Panc1 (cell line): ENCODE measurements around the gene FANCI. TPM values are rescaled to one million over a fixed set of nuclear protein-coding genes. Genes with fewer than 3 reads are reported as not detected.

ENCODE experiments used
- ATAC-seq: fragments of 200-7000 bp; cut with Tn5 transposase; 2 replicates; pipeline ENCODE4 v1.9.1; 2020; ENCODE audit warnings: mild to moderate bottlenecking, moderate library complexity
- BruUV-seq: library from RNA; stranded (reverse); fragments of 400-500 nt; replicated peaks from 2 replicates; lab custom pipeline; 2021; lab: Mats Ljungman, UMichigan
- CTCF ChIA-PET: fragments of 300-600 bp; sonication (Branson Sonifier 250); formaldehyde crosslinking; loops from one replicate; lab custom pipeline; 2022; ENCODE audit warnings: antibody characterized with exemption; lab: Charles Lee
- POLR2A ChIA-PET: fragments of 300-600 bp; sonication (Branson Sonifier 250); formaldehyde crosslinking; loops from one replicate; lab custom pipeline; 2022; ENCODE audit warnings: antibody characterized with exemption; lab: Charles Lee
- DNase-seq: peaks from one replicate; pipeline ENCODE4 v3.0.0-alpha.2; 2010; ENCODE audit warnings: low read depth, low spot score
- H3K27ac ChIP-seq: 2 replicates; pipeline ENCODE4 v1.5.1; 2011; ENCODE audit warnings: mild to moderate bottlenecking, low read length, inconsistent platforms
- H3K27me3 ChIP-seq: fragments of 200-500 bp; sonication (Bioruptor generic); 2 replicates; pipeline ENCODE4 v1.6.0; 2014; ENCODE audit warnings: low read length, inconsistent platforms; ENCODE audit not compliant: control insufficient read depth, insufficient read depth
- H3K36me3 ChIP-seq: fragments of 200-500 bp; sonication (Bioruptor generic); 2 replicates; pipeline ENCODE4 v1.5.1; 2014; ENCODE audit warnings: inconsistent platforms, mild to moderate bottlenecking, low read length, moderate library complexity; ENCODE audit not compliant: control insufficient read depth, insufficient read depth
- H3K4me1 ChIP-seq: 2 replicates; pipeline ENCODE4 v1.5.1; 2011; ENCODE audit warnings: inconsistent platforms, mild to moderate bottlenecking, low read length, moderate library complexity; ENCODE audit not compliant: control insufficient read depth, insufficient read depth
- H3K4me3 ChIP-seq, 2 experiments: 2 replicates each; pipeline ENCODE4 v1.5.1; 2011 to 2012; ENCODE audit warnings: low read depth in 2 of 2, low read length in 2 of 2, mild to moderate bottlenecking in 2 of 2, inconsistent platforms in 1 of 2, moderate library complexity in 1 of 2
- H3K9me3 ChIP-seq: fragments of 200-500 bp; sonication (Bioruptor generic); 2 replicates; pipeline ENCODE4 v1.5.1; 2014; ENCODE audit warnings: low read depth, mild to moderate bottlenecking, inconsistent platforms, low read length, moderate library complexity; ENCODE audit not compliant: control insufficient read depth, insufficient read depth
- POLR2AphosphoS5 ChIP-seq: IDR thresholded peaks from 2 replicates; pipeline ENCODE4 v1.6.1; 2012; ENCODE audit warnings: mild to moderate bottlenecking, low read depth, low read length, moderate library complexity
- SIN3A ChIP-seq: IDR thresholded peaks from 2 replicates; pipeline ENCODE4 v1.6.1; 2012; ENCODE audit warnings: low read depth, mild to moderate bottlenecking, low read length, moderate library complexity, borderline replicate concordance; ENCODE audit not compliant: insufficient read depth
- TCF7L2 ChIP-seq: IDR thresholded peaks from 2 replicates; pipeline ENCODE4 v1.6.1; 2011; ENCODE audit warnings: mild to moderate bottlenecking, low read depth, low read length, inconsistent platforms
- in situ Hi-C: cut with HindIII; loops from 2 replicates; pipeline ENCODE4 v1.10.0; 2016; ENCODE audit warnings: low sequenced_read_pairs, low pct_unique_long_range_greater_than_20kb
- intact Hi-C: fragments of 100-400 bp; cut with micrococcal nuclease; formaldehyde crosslinking; loops from one replicate; pipeline ENCODE4 v1.10.0; 2022; ENCODE audit not compliant: unreplicated experiment
- total RNA-seq: library from RNA; stranded (reverse); gene quantifications from one replicate; pipeline ENCODE4 v1.2.1, GENCODE V29; 2021; ENCODE audit not compliant: unreplicated experiment
- TF ChIP-seq, protein P1 (sequence below): fragments of 450-650 bp; IDR thresholded peaks from 2 replicates; pipeline ENCODE4 v1.5.1; 2017; ENCODE audit warnings: mild to moderate bottlenecking
- TF ChIP-seq, protein P2 (sequence below), 2 experiments: IDR thresholded peaks; 2 replicates each; pipeline ENCODE4 v1.6.1; 2011 to 2012; ENCODE audit warnings: low read depth in 2 of 2, control low read depth in 1 of 2, low read length in 1 of 2, mild to moderate bottlenecking in 1 of 2, moderate library complexity in 1 of 2; ENCODE audit not compliant: insufficient read depth in 1 of 2

Gene FANCI
- total RNA-seq, 1 experiment from 2014 or later: 96.2 TPM

DNA sequence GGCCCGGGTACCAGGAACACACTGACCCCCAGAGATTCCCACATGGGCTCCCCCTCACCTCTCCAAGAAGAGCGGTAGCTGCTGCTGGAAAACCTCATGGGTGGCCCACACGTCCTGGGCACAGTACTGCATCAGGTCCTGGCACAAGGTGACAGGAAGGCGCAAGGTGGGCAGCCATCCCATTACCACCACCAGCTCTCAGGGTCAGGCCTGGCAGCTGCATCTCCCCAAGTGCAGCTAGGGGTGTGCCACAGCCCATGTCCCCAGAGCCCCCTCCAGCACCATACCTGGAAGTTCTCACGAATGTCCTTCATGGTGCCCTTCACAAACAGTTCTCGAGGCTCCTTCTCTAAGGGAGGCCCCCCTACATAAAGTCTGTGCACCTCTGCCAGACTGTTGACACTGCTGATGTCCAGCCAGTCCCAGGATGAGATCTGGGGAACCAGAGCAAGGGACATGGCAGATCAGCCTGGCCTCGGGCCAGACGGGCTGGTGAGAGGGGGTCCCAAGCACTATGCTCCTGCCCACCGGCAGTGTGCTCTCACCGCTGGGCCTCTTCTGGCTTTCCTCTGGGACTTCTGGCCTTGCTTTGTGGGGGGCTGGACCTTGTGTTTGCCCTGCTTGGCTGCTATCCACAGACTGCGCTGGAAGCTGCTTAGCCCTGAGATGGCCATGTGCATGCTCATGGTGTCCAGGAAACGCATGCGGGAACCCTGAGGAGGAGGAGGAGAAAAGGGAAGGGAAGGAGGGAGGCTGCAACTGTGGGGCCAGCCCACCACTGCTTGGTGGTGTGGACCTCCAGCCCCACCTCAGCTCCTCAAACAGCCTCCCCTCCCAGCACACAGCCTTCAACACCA is 84.8 kb downstream of the FANCI start:
- no peak for ATAC-seq
- Histone ChIP-seq H3K36me3 (peaks cover 58% of the 10 kb centered on the region), H3K27ac (no peak overlapping the region), H3K9me3 (no peaks in the 10 kb centered on the region), H3K27me3 (no peaks in the 10 kb centered on the region), H3K4me3 (no peak overlapping the region), H3K4me1 (peaks cover 25% of the 10 kb centered on the region)
- no TSS peak for BruUV-seq
- intact Hi-C loops (no loop called here), in situ Hi-C loops (no loop called here)
- ChIA-PET POLR2A (no interaction called here), CTCF (no interaction called here)
- no peak for DNase-seq
- TF ChIP-seq, protein P1, sequence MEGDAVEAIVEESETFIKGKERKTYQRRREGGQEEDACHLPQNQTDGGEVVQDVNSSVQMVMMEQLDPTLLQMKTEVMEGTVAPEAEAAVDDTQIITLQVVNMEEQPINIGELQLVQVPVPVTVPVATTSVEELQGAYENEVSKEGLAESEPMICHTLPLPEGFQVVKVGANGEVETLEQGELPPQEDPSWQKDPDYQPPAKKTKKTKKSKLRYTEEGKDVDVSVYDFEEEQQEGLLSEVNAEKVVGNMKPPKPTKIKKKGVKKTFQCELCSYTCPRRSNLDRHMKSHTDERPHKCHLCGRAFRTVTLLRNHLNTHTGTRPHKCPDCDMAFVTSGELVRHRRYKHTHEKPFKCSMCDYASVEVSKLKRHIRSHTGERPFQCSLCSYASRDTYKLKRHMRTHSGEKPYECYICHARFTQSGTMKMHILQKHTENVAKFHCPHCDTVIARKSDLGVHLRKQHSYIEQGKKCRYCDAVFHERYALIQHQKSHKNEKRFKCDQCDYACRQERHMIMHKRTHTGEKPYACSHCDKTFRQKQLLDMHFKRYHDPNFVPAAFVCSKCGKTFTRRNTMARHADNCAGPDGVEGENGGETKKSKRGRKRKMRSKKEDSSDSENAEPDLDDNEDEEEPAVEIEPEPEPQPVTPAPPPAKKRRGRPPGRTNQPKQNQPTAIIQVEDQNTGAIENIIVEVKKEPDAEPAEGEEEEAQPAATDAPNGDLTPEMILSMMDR: no peak
- TF ChIP-seq POLR2AphosphoS5 (no peak), TCF7L2 (no peak), SIN3A (no peak)
- TF ChIP-seq, protein P2, sequence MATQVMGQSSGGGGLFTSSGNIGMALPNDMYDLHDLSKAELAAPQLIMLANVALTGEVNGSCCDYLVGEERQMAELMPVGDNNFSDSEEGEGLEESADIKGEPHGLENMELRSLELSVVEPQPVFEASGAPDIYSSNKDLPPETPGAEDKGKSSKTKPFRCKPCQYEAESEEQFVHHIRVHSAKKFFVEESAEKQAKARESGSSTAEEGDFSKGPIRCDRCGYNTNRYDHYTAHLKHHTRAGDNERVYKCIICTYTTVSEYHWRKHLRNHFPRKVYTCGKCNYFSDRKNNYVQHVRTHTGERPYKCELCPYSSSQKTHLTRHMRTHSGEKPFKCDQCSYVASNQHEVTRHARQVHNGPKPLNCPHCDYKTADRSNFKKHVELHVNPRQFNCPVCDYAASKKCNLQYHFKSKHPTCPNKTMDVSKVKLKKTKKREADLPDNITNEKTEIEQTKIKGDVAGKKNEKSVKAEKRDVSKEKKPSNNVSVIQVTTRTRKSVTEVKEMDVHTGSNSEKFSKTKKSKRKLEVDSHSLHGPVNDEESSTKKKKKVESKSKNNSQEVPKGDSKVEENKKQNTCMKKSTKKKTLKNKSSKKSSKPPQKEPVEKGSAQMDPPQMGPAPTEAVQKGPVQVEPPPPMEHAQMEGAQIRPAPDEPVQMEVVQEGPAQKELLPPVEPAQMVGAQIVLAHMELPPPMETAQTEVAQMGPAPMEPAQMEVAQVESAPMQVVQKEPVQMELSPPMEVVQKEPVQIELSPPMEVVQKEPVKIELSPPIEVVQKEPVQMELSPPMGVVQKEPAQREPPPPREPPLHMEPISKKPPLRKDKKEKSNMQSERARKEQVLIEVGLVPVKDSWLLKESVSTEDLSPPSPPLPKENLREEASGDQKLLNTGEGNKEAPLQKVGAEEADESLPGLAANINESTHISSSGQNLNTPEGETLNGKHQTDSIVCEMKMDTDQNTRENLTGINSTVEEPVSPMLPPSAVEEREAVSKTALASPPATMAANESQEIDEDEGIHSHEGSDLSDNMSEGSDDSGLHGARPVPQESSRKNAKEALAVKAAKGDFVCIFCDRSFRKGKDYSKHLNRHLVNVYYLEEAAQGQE (IDR thresholded peaks at IDR 0.05; ENCODE audit: insufficient read depth in 1 of 2, low read depth in 2 of 2, low read length in 1 of 2): no peak

DNA sequence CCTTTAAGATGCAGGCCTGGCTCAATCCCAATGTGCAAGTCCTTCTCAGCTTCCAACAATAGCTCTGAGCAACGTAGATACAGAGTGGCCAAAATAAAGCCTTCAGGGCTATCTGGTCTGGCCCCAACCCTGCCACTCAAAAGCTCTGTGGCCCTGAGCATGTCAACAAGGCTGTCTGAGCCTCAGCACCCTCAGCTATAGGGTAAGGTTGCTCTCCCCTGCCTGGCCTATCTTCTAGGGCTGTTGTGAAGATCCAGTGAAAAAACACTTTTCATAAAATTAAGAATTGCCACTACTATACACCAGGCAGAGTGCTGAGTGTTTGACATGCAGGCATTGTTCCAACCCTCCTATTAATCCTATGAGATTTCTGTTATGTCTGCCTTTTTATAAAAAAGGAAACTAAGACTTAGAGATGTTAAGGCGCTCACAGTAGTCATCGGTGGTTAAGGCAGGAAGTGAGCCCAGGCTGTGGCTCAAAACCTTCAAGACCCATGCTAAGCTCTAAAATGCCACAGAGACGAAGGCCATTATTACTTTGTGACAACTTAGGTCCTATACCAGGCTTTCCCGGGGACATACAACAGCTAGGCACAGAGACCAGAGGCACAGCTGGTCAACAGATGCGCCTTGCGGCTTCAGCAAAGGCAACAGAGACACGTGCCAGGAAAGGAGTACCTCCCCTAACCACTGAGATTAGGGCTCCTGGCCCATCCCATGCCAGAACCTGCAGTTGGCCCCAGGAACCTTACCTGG is 85.7 kb downstream of the FANCI start:
- H3K36me3 ChIP-seq: peaks cover 61% of the 10 kb centered on the region

More for the DNA sequence above, 85.7 kb downstream of the FANCI start:
- no peak for ATAC-seq
- CTCF ChIA-PET: no interaction called here
- POLR2A ChIA-PET: interaction anchor here (0.6 to 1.1 kb wide), 2 partner anchors 41 to 123 kb away, joined by 3 to 7 read pairs; no protein-coding TSS in a partner anchor
- H3K27ac ChIP-seq: no peak overlapping the region
- BruUV-seq: no TSS peak
- TF ChIP-seq, protein P2 (IDR thresholded peaks at IDR 0.05; ENCODE audit: insufficient read depth in 1 of 2, low read depth in 2 of 2, low read length in 1 of 2): no peak
- TF ChIP-seq POLR2AphosphoS5 (no peak), TCF7L2 (no peak), SIN3A (no peak)
- TF ChIP-seq, protein P1: no peak
- no peak overlapping the region for H3K4me3 ChIP-seq
- no peaks in the 10 kb centered on the region for H3K9me3 ChIP-seq
- no peaks in the 10 kb centered on the region for H3K27me3 ChIP-seq
- peaks cover 26% of the 10 kb centered on the region for H3K4me1 ChIP-seq
- in situ Hi-C loops: no loop called here
- DNase-seq: no peak
- intact Hi-C loops: no loop called here
